ENCODE measurements around the gene CHD6.

CHD6 gene

DNA sequence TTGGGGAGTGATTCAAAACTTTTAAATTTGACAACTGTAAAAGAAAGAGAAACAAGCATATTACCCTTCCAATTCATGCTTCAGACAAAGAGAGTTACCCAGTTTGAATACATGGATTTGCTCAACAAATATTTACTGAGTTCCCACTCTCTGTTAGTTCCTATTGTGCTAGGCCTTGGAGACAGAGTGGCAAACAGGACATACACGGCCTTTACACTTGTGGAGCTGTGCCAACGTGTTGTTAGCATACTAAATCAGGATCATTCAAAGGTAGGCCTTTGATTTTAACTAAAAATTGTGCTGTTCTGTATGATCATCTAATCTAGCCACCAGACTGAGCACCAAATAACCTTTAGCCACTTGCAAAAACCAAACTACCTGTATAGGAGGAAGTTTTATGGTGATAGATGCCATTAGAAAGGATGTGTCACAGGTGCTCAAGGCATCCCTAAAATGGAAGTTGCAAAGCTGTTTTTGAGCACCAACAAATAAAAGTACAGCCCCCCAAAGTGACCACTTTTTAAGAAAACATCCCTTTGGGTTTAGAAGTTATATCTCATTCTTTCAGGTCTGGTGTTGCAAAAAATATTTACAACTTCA lies 84.5 kb downstream of the CHD6 start:
- FAIRE-seq (no peak), DNase-seq (ENCODE audit: insufficient read length) (no peak)
- TF ChIP-seq POLR2AphosphoS5 (IDR thresholded peaks at IDR 0.05; ENCODE audit: low read depth, low read length) = no peak
- TF ChIP-seq POLR2A (IDR thresholded peaks at IDR 0.05; ENCODE audit: low read depth, low read length) = no peak
- TF ChIP-seq TAF1 (IDR thresholded peaks at IDR 0.05; ENCODE audit: borderline replicate concordance, low read depth, low read length) = no peak

DNA sequence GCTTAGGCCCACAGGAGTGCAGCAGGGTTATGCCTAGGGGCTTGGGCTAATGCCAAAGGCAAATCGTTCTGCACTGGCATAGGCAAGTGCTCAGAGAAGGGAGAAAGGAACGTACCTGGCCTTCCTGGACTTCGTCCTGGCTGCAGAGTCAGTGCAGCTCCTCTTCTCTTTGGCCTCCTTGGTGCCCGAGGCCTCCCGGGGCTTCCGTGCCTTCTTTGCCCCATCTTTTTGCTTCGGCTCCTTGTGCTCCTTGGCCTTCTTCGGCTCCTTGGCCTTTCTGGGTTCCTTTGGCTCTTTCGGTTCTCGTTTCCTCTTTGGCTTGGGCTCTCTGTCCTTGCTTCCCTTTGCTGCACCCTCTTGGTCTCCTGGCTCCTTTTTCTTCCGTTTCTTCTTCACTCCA lies 85.2 kb downstream of the CHD6 start:
- DNase-seq (ENCODE audit: insufficient read length) (no peak), FAIRE-seq (no peak)
- no peak for TF ChIP-seq POLR2AphosphoS5 (IDR thresholded peaks at IDR 0.05; ENCODE audit: low read depth, low read length)

DNA sequence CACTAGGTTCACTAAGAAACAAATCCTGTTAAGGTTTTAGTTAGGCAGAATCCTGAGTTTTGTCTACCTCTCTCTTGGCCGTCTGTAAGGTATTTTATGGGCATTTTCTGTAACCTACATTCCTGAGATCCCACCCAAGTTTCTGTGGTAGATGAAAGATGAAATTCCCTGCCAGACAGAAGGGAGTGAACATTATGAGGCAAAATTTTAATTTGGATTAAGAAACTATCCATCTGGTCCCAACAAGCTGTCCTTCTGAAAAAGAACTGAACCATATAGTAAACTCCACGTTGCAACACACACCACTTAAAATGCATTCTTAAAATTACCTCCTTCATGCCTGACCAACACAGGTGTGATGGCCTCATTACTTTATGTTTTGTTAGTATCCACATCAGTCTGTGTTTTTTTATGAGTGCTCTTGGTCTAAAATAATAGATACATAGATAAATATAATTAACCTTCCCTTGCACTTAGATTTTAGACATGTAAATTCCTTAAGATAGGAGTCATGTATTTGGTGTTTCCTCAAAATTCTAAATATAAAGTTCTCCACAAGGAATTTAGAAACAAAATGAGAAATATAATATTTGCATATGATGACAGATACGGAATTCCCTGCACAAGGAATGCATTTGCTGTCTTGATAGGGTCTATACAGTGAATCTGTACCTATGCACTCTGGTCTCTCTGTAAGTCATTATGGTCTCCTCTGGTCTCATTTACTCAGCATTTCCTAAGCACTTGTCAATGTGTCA lies 86.5 kb downstream of the CHD6 start:
- DNase-seq (ENCODE audit: insufficient read length) = no peak
- no peak for TF ChIP-seq POLR2AphosphoS5 (IDR thresholded peaks at IDR 0.05; ENCODE audit: low read depth, low read length)
- no peak for TF ChIP-seq TAF1 (IDR thresholded peaks at IDR 0.05; ENCODE audit: borderline replicate concordance, low read depth, low read length)
- no peak for TF ChIP-seq POLR2A (IDR thresholded peaks at IDR 0.05; ENCODE audit: low read depth, low read length)
- no peak for FAIRE-seq

DNA sequence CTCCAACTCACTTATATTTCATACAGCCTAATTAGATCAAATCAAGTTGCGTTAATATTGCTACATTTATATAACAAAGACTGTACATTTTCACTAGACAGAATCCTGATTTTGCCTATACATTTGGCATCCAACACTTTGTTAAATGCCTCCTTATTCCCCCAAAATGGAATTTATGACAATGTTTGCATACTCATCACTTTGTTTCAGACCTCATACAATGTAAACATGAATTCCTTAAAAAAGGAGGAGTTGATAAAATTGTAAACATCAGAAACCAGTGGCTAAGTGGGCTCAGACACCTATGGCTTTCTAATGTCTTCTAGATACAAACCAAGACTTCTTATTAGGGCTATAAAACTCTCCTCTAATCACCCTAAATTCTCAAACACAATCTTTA lies 87.3 kb downstream of the CHD6 start:
- TF ChIP-seq POLR2AphosphoS5 (IDR thresholded peaks at IDR 0.05; ENCODE audit: low read depth, low read length) (no peak), POLR2A (IDR thresholded peaks at IDR 0.05; ENCODE audit: low read depth, low read length) (no peak), TAF1 (IDR thresholded peaks at IDR 0.05; ENCODE audit: borderline replicate concordance, low read depth, low read length) (no peak)
- DNase-seq (ENCODE audit: insufficient read length) = no peak
- FAIRE-seq = no peak

DNA sequence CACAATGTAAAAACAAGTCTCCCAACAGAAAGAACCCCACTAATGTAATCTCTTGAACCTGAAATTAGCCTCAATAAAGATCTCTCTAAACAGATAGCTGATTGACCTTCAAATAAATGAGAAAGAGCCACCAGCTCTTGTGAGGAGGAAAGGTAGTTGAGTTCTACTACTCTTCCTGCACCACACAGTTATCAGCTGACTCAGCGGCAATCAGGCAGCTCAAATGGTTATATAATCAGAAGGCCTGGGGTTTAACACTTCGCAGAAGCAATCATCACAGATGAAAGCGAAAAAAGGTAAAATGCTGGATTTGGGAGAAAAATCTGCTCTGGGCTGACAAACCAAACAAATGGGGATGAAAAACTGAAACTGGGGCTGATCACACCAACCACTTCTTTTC lies 91.8 kb downstream of the CHD6 start:
- no peak for TF ChIP-seq POLR2AphosphoS5 (IDR thresholded peaks at IDR 0.05; ENCODE audit: low read depth, low read length)
- TF ChIP-seq POLR2A (IDR thresholded peaks at IDR 0.05; ENCODE audit: low read depth, low read length) = no peak
- TF ChIP-seq TAF1 (IDR thresholded peaks at IDR 0.05; ENCODE audit: borderline replicate concordance, low read depth, low read length) = no peak
- FAIRE-seq (no peak), DNase-seq (ENCODE audit: insufficient read length) (no peak)

DNA sequence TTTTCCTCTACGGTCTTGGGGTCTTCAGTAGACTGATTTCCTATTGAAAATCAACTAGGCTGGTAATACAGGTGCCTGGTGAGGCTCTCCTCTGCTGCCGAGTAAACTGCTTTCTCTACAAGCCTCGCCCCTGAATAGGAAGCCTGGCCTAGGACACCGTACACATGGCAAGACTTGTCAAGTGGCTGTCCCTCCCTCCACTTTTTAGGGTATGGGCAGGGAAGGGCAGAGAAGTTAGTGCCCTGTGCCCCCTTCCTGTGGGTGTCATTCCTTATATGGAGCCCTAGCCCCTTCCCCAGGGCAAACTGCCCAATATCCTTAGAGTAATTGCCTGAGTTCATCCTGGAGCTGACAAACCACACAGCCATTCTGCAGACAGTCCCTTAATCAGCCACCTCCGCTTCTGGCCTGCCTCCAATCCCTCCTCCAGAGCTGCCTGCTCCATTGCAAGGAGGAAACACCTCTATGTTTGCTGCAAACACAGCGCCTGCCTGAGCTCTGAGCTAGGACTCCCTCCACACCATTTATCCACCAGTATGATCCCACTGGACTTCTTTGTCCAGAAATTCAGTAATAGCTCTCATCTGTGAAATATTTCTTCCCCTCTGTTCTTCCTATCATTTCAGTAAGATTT lies 93.1 kb downstream of the CHD6 start:
- TF ChIP-seq TAF1 (IDR thresholded peaks at IDR 0.05; ENCODE audit: borderline replicate concordance, low read depth, low read length) (no peak), POLR2AphosphoS5 (IDR thresholded peaks at IDR 0.05; ENCODE audit: low read depth, low read length) (no peak), POLR2A (IDR thresholded peaks at IDR 0.05; ENCODE audit: low read depth, low read length) (no peak)
- no peak for DNase-seq (ENCODE audit: insufficient read length)
- FAIRE-seq = no peak

DNA sequence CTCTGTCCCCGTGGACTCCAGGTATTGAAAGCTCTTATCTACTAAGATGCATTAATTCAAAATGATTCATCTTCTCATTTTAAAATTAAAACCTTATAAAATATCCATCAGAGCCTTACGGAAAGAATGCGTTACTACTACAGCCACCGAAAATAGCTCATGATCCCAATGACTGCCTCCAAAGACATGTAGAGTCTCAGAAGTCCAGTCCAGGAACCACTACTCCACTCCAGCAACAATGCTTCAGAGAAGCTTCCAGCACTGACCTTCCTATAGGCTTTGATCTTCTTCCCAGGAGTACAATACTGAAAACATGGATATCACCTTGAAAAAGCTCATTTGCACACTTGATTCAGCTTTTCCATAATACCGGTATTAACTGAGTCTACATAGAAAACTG lies 94.3 kb downstream of the CHD6 start:
- TF ChIP-seq TAF1 (IDR thresholded peaks at IDR 0.05; ENCODE audit: borderline replicate concordance, low read depth, low read length) (no peak), POLR2A (IDR thresholded peaks at IDR 0.05; ENCODE audit: low read depth, low read length) (no peak), POLR2AphosphoS5 (IDR thresholded peaks at IDR 0.05; ENCODE audit: low read depth, low read length) (no peak)
- FAIRE-seq (no peak), DNase-seq (ENCODE audit: insufficient read length) (no peak)

DNA sequence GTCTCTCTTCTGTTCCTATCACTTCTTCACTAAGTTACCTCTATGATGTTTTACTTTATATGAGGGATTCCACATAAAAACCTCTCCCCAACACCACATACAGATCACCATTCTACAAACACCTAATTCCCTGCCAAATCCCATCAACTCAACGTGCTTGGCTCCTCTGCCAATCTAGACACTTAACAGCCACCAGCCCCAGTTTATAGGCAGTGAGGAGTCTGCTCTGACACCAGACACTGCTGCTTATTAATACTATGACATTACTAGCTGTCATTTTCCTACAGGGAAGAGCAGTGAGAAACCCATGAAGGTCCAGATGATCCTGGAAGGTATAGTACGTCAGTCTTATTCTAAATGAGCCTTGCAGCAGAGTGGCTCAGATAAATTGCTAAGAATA lies 104.3 kb downstream of the CHD6 start:
- no peak for FAIRE-seq

DNA sequence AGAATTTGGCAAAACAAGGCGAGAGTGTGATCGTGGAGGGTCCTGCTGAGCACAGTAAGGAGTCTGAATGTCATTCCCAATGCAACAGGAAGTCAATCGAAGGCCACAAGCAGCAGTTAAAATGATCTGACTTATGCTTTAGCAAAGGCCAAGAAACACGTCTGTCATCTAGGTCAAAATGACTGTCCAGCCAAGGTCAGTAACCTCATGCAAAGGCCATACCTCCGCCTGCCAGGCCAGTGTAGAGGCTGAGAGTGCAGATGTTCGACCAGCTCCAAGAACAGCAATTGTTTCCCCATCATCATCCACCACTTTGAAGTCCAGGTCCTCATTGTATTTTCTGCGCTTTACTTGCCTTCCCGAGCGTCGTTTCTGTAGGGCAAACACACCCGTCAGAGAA lies 105.6 kb downstream of the CHD6 start:
- no peak for TF ChIP-seq POLR2AphosphoS5 (IDR thresholded peaks at IDR 0.05; ENCODE audit: low read depth, low read length)
- no peak for TF ChIP-seq POLR2A (IDR thresholded peaks at IDR 0.05; ENCODE audit: low read depth, low read length)
- TF ChIP-seq TAF1 (IDR thresholded peaks at IDR 0.05; ENCODE audit: borderline replicate concordance, low read depth, low read length) = no peak
- FAIRE-seq = no peak
- DNase-seq (ENCODE audit: insufficient read length) = no peak

More for the DNA sequence above, 104.3 kb downstream of the CHD6 start:
- TF ChIP-seq POLR2A (IDR thresholded peaks at IDR 0.05; ENCODE audit: low read depth, low read length) (no peak), POLR2AphosphoS5 (IDR thresholded peaks at IDR 0.05; ENCODE audit: low read depth, low read length) (no peak), TAF1 (IDR thresholded peaks at IDR 0.05; ENCODE audit: borderline replicate concordance, low read depth, low read length) (no peak)
- DNase-seq (ENCODE audit: insufficient read length) = no peak

DNA sequence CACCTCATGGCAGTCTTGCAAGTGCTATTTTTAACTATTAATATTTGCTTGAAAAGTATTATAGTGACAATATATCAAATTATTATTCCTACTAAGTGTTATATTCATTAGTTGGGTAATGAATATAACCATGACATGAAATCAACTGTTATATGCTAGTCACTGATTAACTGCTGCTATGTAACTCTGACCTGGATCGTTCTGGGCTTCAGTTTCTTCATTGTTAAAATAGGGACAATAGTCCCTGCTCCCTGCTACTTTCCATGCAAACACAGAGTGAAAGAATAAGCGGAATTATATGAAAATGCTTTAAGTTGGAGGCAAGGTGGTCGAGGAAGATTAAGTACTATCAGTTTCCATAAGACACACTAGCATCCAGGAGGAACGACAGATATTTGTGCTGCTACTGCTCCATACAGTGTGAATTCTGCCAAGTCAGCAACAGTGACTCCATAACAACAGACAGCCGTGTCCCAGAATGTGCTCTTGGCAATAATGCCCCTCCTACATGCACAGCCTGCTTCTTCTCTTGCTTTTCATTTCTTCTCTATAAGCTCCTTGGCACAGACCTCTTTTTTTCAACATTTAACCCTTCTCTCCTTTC lies 107.2 kb downstream of the CHD6 start:
- FAIRE-seq = no peak
- no peak for TF ChIP-seq TAF1 (IDR thresholded peaks at IDR 0.05; ENCODE audit: borderline replicate concordance, low read depth, low read length)
- TF ChIP-seq POLR2A (IDR thresholded peaks at IDR 0.05; ENCODE audit: low read depth, low read length) = no peak
- TF ChIP-seq POLR2AphosphoS5 (IDR thresholded peaks at IDR 0.05; ENCODE audit: low read depth, low read length) = no peak

DNA sequence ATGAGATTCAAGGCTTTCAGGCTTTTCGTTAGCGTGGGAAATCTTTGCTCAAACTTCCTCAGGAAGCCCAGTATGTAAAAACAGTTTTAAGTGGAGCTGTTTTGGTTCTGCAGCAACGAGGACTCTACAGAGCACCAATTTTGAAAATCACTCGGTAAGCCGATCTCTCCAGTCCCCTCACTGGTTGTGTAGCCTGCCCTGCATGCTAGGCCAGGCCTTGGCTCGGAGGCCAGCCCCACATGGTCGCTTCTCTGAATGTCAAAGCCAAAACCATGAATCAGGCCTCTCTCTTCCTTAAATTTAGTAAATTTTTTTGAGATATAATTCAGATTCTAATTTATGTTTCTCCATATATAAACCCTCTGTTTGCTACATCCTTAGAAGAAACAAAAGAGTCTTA lies 108.0 kb downstream of the CHD6 start:
- no peak for FAIRE-seq

More for the DNA sequence above, 107.2 kb downstream of the CHD6 start:
- no peak for DNase-seq (ENCODE audit: insufficient read length)

More for the DNA sequence above, 108.0 kb downstream of the CHD6 start:
- TF ChIP-seq POLR2A (IDR thresholded peaks at IDR 0.05; ENCODE audit: low read depth, low read length) (no peak), POLR2AphosphoS5 (IDR thresholded peaks at IDR 0.05; ENCODE audit: low read depth, low read length) (no peak)
- DNase-seq (ENCODE audit: insufficient read length) = no peak

Data from GM12892 (cell line).